Body of pancreas (tissue), 4 donors: ENCODE measurements around the gene FDX2. TPM values are rescaled to one million over a fixed set of nuclear protein-coding genes. Genes with fewer than 3 reads are reported as not detected.

Source experiments
- ATAC-seq: fragments of 150-250 bp; one replicate; pipeline ENCODE4 v1.9.1; 2016
- DNase-seq, 4 donors: peaks; one replicate each; pipeline ENCODE4 v3.0.0-alpha.2; 2019
- H3K27ac ChIP-seq, 4 donors: fragments of 200-600 bp; sonication (generic); 1 replicate in 3 of 4; 2 replicates in 1 of 4; pipeline versions ENCODE4 v1.5.1 to v1.6.1; 2016 to 2019; ENCODE audit warnings: mild to moderate bottlenecking in 1 of 4, mixed read lengths in 1 of 4, moderate library complexity in 1 of 4
- H3K27me3 ChIP-seq, 2 donors: fragments of 200-600 bp; sonication (generic); one replicate each; pipeline ENCODE4 v1.6.0; 2016; ENCODE audit warnings: mild to moderate bottlenecking in 1 of 2
- H3K36me3 ChIP-seq, 2 donors: fragments of 200-600 bp; sonication (generic); replicated peaks in 1 of 2; 2 replicates each; pipeline ENCODE4 v1.5.1; 2016; ENCODE audit warnings: low read depth in 2 of 2; ENCODE audit not compliant: insufficient read depth in 1 of 2
- H3K4me1 ChIP-seq: fragments of 200-600 bp; sonication (generic); one replicate; pipeline ENCODE4 v1.6.0; 2016
- H3K4me3 ChIP-seq, 2 donors: fragments of 200-600 bp; sonication (generic); 1 replicate in 1 of 2; 2 replicates in 1 of 2; pipeline ENCODE4 v1.5.1; 2016 to 2019
- H3K9me3 ChIP-seq, 3 donors: fragments of 200-600 bp; sonication (generic); 1 replicate in 2 of 3; 2 replicates in 1 of 3; pipeline ENCODE4 v1.5.1; 2016
- POLR2A ChIP-seq, 3 donors: fragments of 450-650 bp; IDR thresholded peaks; one replicate each; pipeline ENCODE4 v1.6.1; 2016; ENCODE audit warnings: antibody characterized with exemption in 3 of 3, mild to moderate bottlenecking in 2 of 3
- WGBS, 2 donors: methylation state at CpG; one replicate each; pipeline ENCODE4 v1.1.5; 2017; 5-methylcytosine and 5-hydroxymethylcytosine counted together
- intact Hi-C: fragments of 100-400 bp; cut with DNase I; formaldehyde crosslinking; loops from one replicate; pipeline ENCODE4 v1.15.1; 2023
- total RNA-seq, 2 donors: library from RNA; depleted of rRNA; stranded (reverse); fragments of >200 nt; gene quantifications; one replicate each; pipeline ENCODE4 v1.1.0, GENCODE V29; 2016
- TF ChIP-seq, protein P1 (sequence below), 7 experiments: fragments of 450-650 bp in 4 of 7; fragments of 200-600 bp in 3 of 7; sonication (generic) in 3 of 7; IDR thresholded peaks; one replicate each; pipeline ENCODE4 v1.5.1; 2016 to 2019; ENCODE audit warnings: antibody characterized with exemption in 7 of 7

Gene FDX2
- total RNA-seq, 2 donors from 2014 or later: 11.2 to 16.8 TPM

- Histone ChIP-seq H3K36me3 (peaks cover 0 to under 1% of the 10 kb centered on the region in 2 donors), H3K27ac (peak overlapping the region in 3 of 4 donors; percentile 65 to 91 (median 90)), H3K4me1 (peaks cover 29% of the 10 kb centered on the region), H3K27me3 (no peaks in the 10 kb centered on the region), H3K4me3 (no peak overlapping the region), H3K9me3 (no peaks in the 10 kb centered on the region)
- intact Hi-C loops: no loop called here
- TF ChIP-seq, protein P1, sequence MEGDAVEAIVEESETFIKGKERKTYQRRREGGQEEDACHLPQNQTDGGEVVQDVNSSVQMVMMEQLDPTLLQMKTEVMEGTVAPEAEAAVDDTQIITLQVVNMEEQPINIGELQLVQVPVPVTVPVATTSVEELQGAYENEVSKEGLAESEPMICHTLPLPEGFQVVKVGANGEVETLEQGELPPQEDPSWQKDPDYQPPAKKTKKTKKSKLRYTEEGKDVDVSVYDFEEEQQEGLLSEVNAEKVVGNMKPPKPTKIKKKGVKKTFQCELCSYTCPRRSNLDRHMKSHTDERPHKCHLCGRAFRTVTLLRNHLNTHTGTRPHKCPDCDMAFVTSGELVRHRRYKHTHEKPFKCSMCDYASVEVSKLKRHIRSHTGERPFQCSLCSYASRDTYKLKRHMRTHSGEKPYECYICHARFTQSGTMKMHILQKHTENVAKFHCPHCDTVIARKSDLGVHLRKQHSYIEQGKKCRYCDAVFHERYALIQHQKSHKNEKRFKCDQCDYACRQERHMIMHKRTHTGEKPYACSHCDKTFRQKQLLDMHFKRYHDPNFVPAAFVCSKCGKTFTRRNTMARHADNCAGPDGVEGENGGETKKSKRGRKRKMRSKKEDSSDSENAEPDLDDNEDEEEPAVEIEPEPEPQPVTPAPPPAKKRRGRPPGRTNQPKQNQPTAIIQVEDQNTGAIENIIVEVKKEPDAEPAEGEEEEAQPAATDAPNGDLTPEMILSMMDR (IDR thresholded peaks at IDR 0.05): no peak
- ATAC-seq (no peak), DNase-seq (no peak)
- 51 to 70% methylated on average over 6 to 24 of the region's 26 CpGs for WGBS, 2 donors
Measured at GRCh38 chr19:10335352-10335985, 19.7 kb upstream of the FDX2 start.

- peaks cover 0 to 8% of the 10 kb centered on the region in 2 donors for H3K36me3 ChIP-seq
- H3K9me3 ChIP-seq: no peaks in the 10 kb centered on the region
- peak; percentile 84 for ATAC-seq
- H3K27ac ChIP-seq: peak overlapping the region; percentile 65 to 91 (median 86)
- TF ChIP-seq, protein P1 (IDR thresholded peaks at IDR 0.05): peak in 2 of 7 experiments; percentile 1 to 15
- peak; percentile 50 to 84 (median 81) for TF ChIP-seq POLR2A (IDR thresholded peaks at IDR 0.05)
- peak; percentile 98 for DNase-seq
- WGBS, 2 donors: 12 to 32% methylated on average over 17 to 59 of the region's 59 CpGs
- H3K27me3 ChIP-seq: no peaks in the 10 kb centered on the region
- intact Hi-C loops: no loop called here
- peak overlapping the region; percentile 30 to 35 for H3K4me3 ChIP-seq
- H3K4me1 ChIP-seq: peaks cover 29% of the 10 kb centered on the region
Measured at GRCh38 chr19:10334588-10335351, 19.0 kb upstream of the FDX2 start.

- WGBS, 2 donors: 7 to 11% methylated on average over 11 to 43 of the region's 44 CpGs
- H3K27ac ChIP-seq: peak overlapping the region; percentile 65 to 91 (median 86)
- H3K4me3 ChIP-seq: peak overlapping the region; percentile 30 to 35
- no peaks in the 10 kb centered on the region for H3K27me3 ChIP-seq
- DNase-seq (peak in 2 of 4 donors; percentile 26 to 29), ATAC-seq (peak; percentile 5)
- TF ChIP-seq, protein P1 (IDR thresholded peaks at IDR 0.05): peak in 2 of 7 experiments; percentile 6 to 12
- no peak for TF ChIP-seq POLR2A (IDR thresholded peaks at IDR 0.05)
- intact Hi-C loops: no loop called here
- no peaks in the 10 kb centered on the region for H3K9me3 ChIP-seq
- H3K4me1 ChIP-seq: peaks cover 29% of the 10 kb centered on the region
- peaks cover 0 to 15% of the 10 kb centered on the region in 2 donors for H3K36me3 ChIP-seq
Measured at GRCh38 chr19:10333758-10334587, 18.2 kb upstream of the FDX2 start.

DNA sequence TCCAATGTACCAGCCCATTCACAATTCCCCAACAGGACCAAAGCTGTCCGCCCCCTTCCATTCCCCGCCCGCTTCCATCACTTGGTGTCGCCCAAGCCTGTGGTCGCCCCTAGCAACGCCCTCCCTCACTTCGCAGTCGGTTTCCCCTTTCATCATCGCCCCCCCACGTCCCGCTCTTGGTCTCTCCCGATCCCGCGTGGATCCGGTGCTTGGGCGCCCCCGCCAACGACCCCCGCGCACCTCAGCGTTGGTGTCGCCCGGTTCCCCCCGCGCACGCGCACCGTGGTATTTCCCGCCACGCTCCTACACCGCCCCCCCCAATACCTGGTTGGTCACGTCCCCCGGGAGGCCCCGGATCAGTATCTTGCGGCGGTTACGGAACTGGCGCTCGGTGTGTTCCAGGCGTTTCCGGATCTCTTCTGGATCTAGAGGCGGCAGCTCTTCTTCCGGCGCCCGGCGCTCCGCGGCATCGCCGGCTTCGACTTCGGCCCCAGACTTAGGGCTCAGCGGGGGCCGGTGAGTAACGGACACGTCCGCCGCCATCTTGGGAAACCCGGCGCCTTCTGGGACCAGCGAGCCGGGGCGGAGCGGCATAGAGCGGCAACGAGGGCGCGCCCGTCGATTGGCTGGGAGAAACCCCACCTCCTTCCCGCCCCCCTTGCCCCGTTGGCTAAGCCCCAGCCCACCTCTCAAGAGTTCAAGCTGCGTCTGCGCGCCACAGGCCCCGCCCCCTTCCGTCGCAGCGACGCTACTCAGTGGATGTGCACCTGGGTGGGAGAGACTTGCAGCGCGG is 17.3 kb upstream of the FDX2 start, which contains the start of gene RAVER1:
TSS of gene RAVER1 (minus strand) at position 565 of the 793 bp plus-strand sequence. CDS start at position 543, 22 bp downstream.
- no peaks in the 10 kb centered on the region for H3K27me3 ChIP-seq
- peak within 1 kb of the TSS; percentile 65 to 91 (median 86) for H3K27ac ChIP-seq
- peaks cover 29% of the 10 kb centered on the region for H3K4me1 ChIP-seq
- peak; percentile 93 for ATAC-seq
- peaks cover 0 to 22% of the 10 kb centered on the region in 2 donors for H3K36me3 ChIP-seq
- H3K9me3 ChIP-seq: no peaks in the 10 kb centered on the region
- TF ChIP-seq POLR2A (IDR thresholded peaks at IDR 0.05): peak; percentile 61 to 87 (median 81)
- TF ChIP-seq, protein P1 (IDR thresholded peaks at IDR 0.05): peak in 1 of 7 experiments; percentile 17
- intact Hi-C loops: no loop called here
- peak within 1 kb of the TSS; percentile 57 to 80 for H3K4me3 ChIP-seq
- 0 to 2% methylated on average over 14 to 81 of the region's 82 CpGs for WGBS, 2 donors
- DNase-seq: peak; percentile 98
